ENCODE measurements around the gene C20orf202.

- no peak for TF ChIP-seq POLR2AphosphoS5 (IDR thresholded peaks at IDR 0.05)
- no peak for TF ChIP-seq CTCF (IDR thresholded peaks at IDR 0.05)
These were observed 3.3 kb upstream of the C20orf202 start for GRCh38 chr20:1199964-1200363.

All from esophagus muscularis mucosa (tissue), 3 donors.